H1 (cell line): ENCODE results near the gene ZNF775. TPM values are rescaled to one million over a fixed set of nuclear protein-coding genes. Genes with fewer than 3 reads are reported as not detected.
A peak's percentile ranks its signal among the peaks of the same experiment; 100 is the strongest.

Experiments
- CTCF ChIA-PET: fragments of 300-600 bp; sonication (Branson Sonifier 250); formaldehyde crosslinking; loops from one replicate; lab custom pipeline; 2021; ENCODE audit not compliant: partially characterized antibody; lab: Charles Lee
- POLR2A ChIA-PET: fragments of 300-600 bp; sonication (Branson Sonifier 250); formaldehyde crosslinking; loops from one replicate; lab custom pipeline; 2021; ENCODE audit warnings: inconsistent platforms; ENCODE audit not compliant: partially characterized antibody; lab: Charles Lee
- DNase-seq, 2 experiments: peaks; one replicate each; pipeline versions ENCODE4 v3.0.0 to v3.0.0-alpha.2; 2010 to 2022; ENCODE audit warnings: low spot score in 2 of 2, low read depth in 1 of 2, mixed read lengths in 1 of 2
- FAIRE-seq: peaks from 2 replicates; lab custom pipeline; 2011; peaks lifted over from hg19 to GRCh38; lab: Jason Lieb, UNC
- H2AFZ ChIP-seq: 2 replicates; pipeline ENCODE4 v1.8.1; 2012; ENCODE audit warnings: low read length, inconsistent platforms
- H2AK5ac ChIP-seq: 2 replicates; pipeline ENCODE4 v1.6.1; 2013; ENCODE audit warnings: low read depth, low read length
- H2BK120ac ChIP-seq: replicated peaks from 2 replicates; pipeline ENCODE3; 2013; ENCODE audit warnings: low read depth, low read length, inconsistent platforms
- H2BK12ac ChIP-seq: 2 replicates; pipeline ENCODE4 v1.6.1; 2013; ENCODE audit warnings: low read depth, low read length
- H2BK15ac ChIP-seq: 2 replicates; pipeline ENCODE4 v1.6.1; 2013; ENCODE audit warnings: low read length
- H2BK20ac ChIP-seq: 2 replicates; pipeline ENCODE4 v1.6.1; 2013; ENCODE audit warnings: low read length
- H2BK5ac ChIP-seq: 2 replicates; pipeline ENCODE4 v1.6.1; 2013; ENCODE audit warnings: low read depth, low read length
- H3K14ac ChIP-seq: 2 replicates; pipeline ENCODE4 v1.6.1; 2013; ENCODE audit warnings: inconsistent platforms; ENCODE audit not compliant: insufficient read length
- H3K18ac ChIP-seq: 2 replicates; pipeline ENCODE4 v1.6.1; 2013; ENCODE audit warnings: low read length; ENCODE audit errors: extremely low read depth
- H3K23ac ChIP-seq: 2 replicates; pipeline ENCODE4 v1.6.1; 2013; ENCODE audit warnings: inconsistent platforms; ENCODE audit not compliant: insufficient read length
- H3K23me2 ChIP-seq: 2 replicates; pipeline ENCODE4 v1.6.1; 2013; ENCODE audit warnings: low read depth, low read length
- H3K27ac ChIP-seq: 2 replicates; pipeline ENCODE4 v1.6.1; 2011; ENCODE audit warnings: low read depth, low read length, inconsistent platforms
- H3K27me3 ChIP-seq, 4 experiments: replicated peaks in 1 of 4; 1 replicate in 1 of 4; 2 replicates in 3 of 4; pipeline versions ENCODE4 v1.6.1 to v1.8.1; 2011 to 2013; ENCODE audit warnings: low read length in 3 of 4, mild to moderate bottlenecking in 3 of 4, inconsistent platforms in 2 of 4, mixed read lengths in 2 of 4, moderate library complexity in 1 of 4; ENCODE audit not compliant: control insufficient read depth in 3 of 4, insufficient read depth in 3 of 4; ENCODE audit errors: extremely low read depth in 1 of 4
- H3K36me3 ChIP-seq, 4 experiments: 2 replicates each; pipeline versions ENCODE4 v1.6.1 to v1.8.1; 2011 to 2013; ENCODE audit warnings: mild to moderate bottlenecking in 4 of 4, low read length in 3 of 4, moderate library complexity in 2 of 4, control low read depth in 1 of 4, inconsistent platforms in 1 of 4; ENCODE audit not compliant: insufficient read depth in 4 of 4, control insufficient read depth in 2 of 4
- H3K4ac ChIP-seq: replicated peaks from 2 replicates; pipeline ENCODE3; 2013; ENCODE audit warnings: low read length, low read depth, mixed read lengths, inconsistent platforms; ENCODE audit not compliant: insufficient read length
- H3K4me1 ChIP-seq, 4 experiments: replicated peaks in 1 of 4; 1 replicate in 1 of 4; 2 replicates in 3 of 4; pipeline versions ENCODE4 v1.6.1 to v1.8.1; 2011 to 2013; ENCODE audit warnings: low read length in 3 of 4, inconsistent platforms in 2 of 4, mixed read lengths in 1 of 4; ENCODE audit not compliant: insufficient read depth in 4 of 4, control insufficient read depth in 3 of 4
- H3K4me2 ChIP-seq, 2 experiments: 2 replicates each; pipeline versions ENCODE4 v1.6.1 to v1.8.1; 2011 to 2013; ENCODE audit warnings: low read depth in 2 of 2, low read length in 2 of 2, control low read depth in 1 of 2, inconsistent platforms in 1 of 2, mild to moderate bottlenecking in 1 of 2; ENCODE audit not compliant: insufficient read depth in 1 of 2
- H3K4me3 ChIP-seq, 4 experiments: fragments of 200-600, 300-600 bp in 1 of 4; sonication (generic), shearing (Covaris generic), sonication (Bioruptor Twin) in 1 of 4; 2 replicates each; pipeline versions ENCODE4 v1.5.1 to v1.8.1; 2011 to 2016; ENCODE audit warnings: low read length in 4 of 4, low read depth in 3 of 4, control low read depth in 2 of 4, inconsistent platforms in 2 of 4, mild to moderate bottlenecking in 2 of 4, mixed read lengths in 1 of 4, moderate library complexity in 1 of 4; ENCODE audit not compliant: insufficient read depth in 2 of 4; ENCODE audit errors: extremely low read depth in 1 of 4
- H3K56ac ChIP-seq: replicated peaks from 2 replicates; pipeline ENCODE3; 2013; ENCODE audit warnings: low read depth, mild to moderate bottlenecking, mixed read lengths, low read length, inconsistent platforms; ENCODE audit not compliant: insufficient read length
- H3K79me1 ChIP-seq: 2 replicates; pipeline ENCODE4 v1.6.1; 2013; ENCODE audit warnings: low read depth, low read length, control low read depth
- H3K79me2 ChIP-seq, 2 experiments: 2 replicates each; pipeline versions ENCODE4 v1.6.1 to v1.8.1; 2012 to 2013; ENCODE audit warnings: low read length in 2 of 2, mild to moderate bottlenecking in 2 of 2, inconsistent platforms in 1 of 2; ENCODE audit not compliant: insufficient read depth in 2 of 2, control insufficient read depth in 1 of 2
- H3K9ac ChIP-seq, 4 experiments: replicated peaks in 1 of 4; 1 replicate in 1 of 4; 2 replicates in 3 of 4; pipeline versions ENCODE4 v1.6.1 to v1.8.1; 2011 to 2013; ENCODE audit warnings: low read depth in 3 of 4, low read length in 3 of 4, control low read depth in 2 of 4, mild to moderate bottlenecking in 2 of 4, moderate library complexity in 2 of 4, inconsistent platforms in 1 of 4; ENCODE audit errors: extremely low read depth in 1 of 4
- H3K9me3 ChIP-seq, 2 experiments: 2 replicates each; pipeline versions ENCODE4 v1.6.1 to v1.8.1; 2012 to 2013; ENCODE audit warnings: mild to moderate bottlenecking in 2 of 2, moderate library complexity in 2 of 2, control low read depth in 1 of 2, inconsistent platforms in 1 of 2, low read depth in 1 of 2, low read length in 1 of 2, mixed read lengths in 1 of 2; ENCODE audit not compliant: insufficient read depth in 2 of 2
- H4K20me1 ChIP-seq, 2 experiments: replicated peaks in 1 of 2; 2 replicates each; pipeline versions ENCODE3 to v1.8.1; 2011 to 2013; ENCODE audit warnings: inconsistent platforms in 2 of 2, low read length in 2 of 2, mild to moderate bottlenecking in 1 of 2; ENCODE audit not compliant: insufficient read depth in 2 of 2, control insufficient read depth in 1 of 2
- H4K5ac ChIP-seq: 2 replicates; pipeline ENCODE4 v1.6.1; 2013; ENCODE audit warnings: low read length, low read depth, mixed read lengths, inconsistent platforms; ENCODE audit not compliant: insufficient read length
- H4K8ac ChIP-seq: 2 replicates; pipeline ENCODE4 v1.8.0; 2013; ENCODE audit warnings: mild to moderate bottlenecking, moderate library complexity, low read length, inconsistent platforms; ENCODE audit not compliant: insufficient read depth; ENCODE audit errors: extremely low read depth
- H4K91ac ChIP-seq: replicated peaks from 2 replicates; pipeline ENCODE3; 2013; ENCODE audit warnings: low read length, mixed read lengths, inconsistent platforms; ENCODE audit not compliant: insufficient read length
- MAFK ChIP-seq: IDR thresholded peaks from 2 replicates; pipeline ENCODE4 v1.6.1; 2012; ENCODE audit warnings: low read depth, mild to moderate bottlenecking, improper control_type of control experiment, low read length
- POLR2A ChIP-seq, 2 experiments: IDR thresholded peaks; 1 replicate in 1 of 2; 2 replicates in 1 of 2; pipeline ENCODE4 v1.6.1; 2011; ENCODE audit warnings: low read depth in 2 of 2, low read length in 2 of 2, mild to moderate bottlenecking in 2 of 2; ENCODE audit errors: control extremely low read depth in 1 of 2
- POLR2AphosphoS5 ChIP-seq: IDR thresholded peaks from 2 replicates; pipeline ENCODE4 v1.6.1; 2011; ENCODE audit warnings: low read depth, low read length
- WGBS, 2 experiments: shearing (Covaris generic) in 1 of 2; methylation state at CpG; one replicate each; pipeline versions ENCODE4 v1.1.6 to v1.1.7; 2013 to 2015; ENCODE audit warnings: low lambda C conversion rate in 2 of 2, mixed read lengths in 2 of 2, inconsistent platforms in 1 of 2, low coverage in 1 of 2, missing lambda C conversion rate in 1 of 2; ENCODE audit not compliant: insufficient replicate concordance in 2 of 2, insufficient coverage in 1 of 2, insufficient read length in 1 of 2; ENCODE audit errors: extremely low coverage in 1 of 2, missing lambda C conversion rate in 1 of 2; 5-methylcytosine and 5-hydroxymethylcytosine counted together
- polyA plus RNA-seq, 7 experiments: library from polyadenylated mRNA; depleted of rRNA in 3 of 7; stranded (reverse) in 5 of 7; unstranded in 2 of 7; fragments of >200 nt in 5 of 7; fragments of 200-250 nt in 2 of 7; gene quantifications; 1 replicate in 5 of 7; 2 replicates in 1 of 7; 4 replicates in 1 of 7; pipeline versions ENCODE4 v1.2.1 to v1.2.3, GENCODE V29; 2011 to 2013; ENCODE audit warnings: missing spikeins in 2 of 7, mixed read lengths in 2 of 7
- total RNA-seq: library from RNA; stranded (reverse); fragmentation: NEBNext Ultra II Directional; extraction: Animal tissue kit (Norgen Biotek cat#: 25700); gene quantifications from 2 replicates; pipeline ENCODE4 v1.2.1, GENCODE V29; 2021

Gene ZNF775
- total and polyA plus RNA-seq, 2 of the 8 experiments (the other 6 are each of a cell fraction or from before 2014, with no cell fraction given) = 13.6 to 21.5 TPM

- Histone ChIP-seq H3K79me1 (peaks cover 2% of the 10 kb centered on the region; the same call in 1 of the 2 replicates), H4K8ac (no peak overlapping the region), H3K23ac (no peak overlapping the region), H3K4me2 (no peak overlapping the region), H4K91ac (peak overlapping the region; percentile 51), H3K27ac (no peak overlapping the region), H2AFZ (no peak overlapping the region), H3K9me3 (no peaks in the 10 kb centered on the region), H3K14ac (no peak overlapping the region), H3K36me3 (peaks cover 2 to 16% (median 9%) of the 10 kb centered on the region in 4 experiments; a peak in 7 of 8 replicates), H2AK5ac (peak overlapping the region; percentile 95), H3K4me1 (peaks cover 22 to 54% (median 37%) of the 10 kb centered on the region in 4 experiments), H2BK5ac (no peak overlapping the region), H3K23me2 (no peaks in the 10 kb centered on the region), H3K79me2 (peaks cover 0 to 7% of the 10 kb centered on the region in 2 experiments; a peak in 1 of 4 replicates), H2BK15ac (peak overlapping the region; percentile 54; the same call in 1 of the 2 replicates), H2BK20ac (peak overlapping the region; percentile 13; the same call in 1 of the 2 replicates), H3K27me3 (0 out of 7 replicates have a peak, but pooled peaks cover 0 to 2% (median 0%) of the 10 kb centered on the region in 4 experiments), H4K5ac (peak overlapping the region; percentile 33), H3K56ac (no peak overlapping the region), H3K9ac (no peak overlapping the region), H3K4me3 (no peak overlapping the region), H4K20me1 (peaks cover 2 to 3% of the 10 kb centered on the region in 2 experiments), H3K4ac (no peak overlapping the region)
- ChIA-PET POLR2A (no interaction called here), CTCF (no interaction called here)
- WGBS, 2 experiments = 90% methylated on average over 18 of the region's 18 CpGs; no CpG with 5 or more reads in 1 of the 2 experiments
- DNase-seq (no peak), FAIRE-seq (no peak)
- TF ChIP-seq MAFK = no peak
- peak; percentile 19; the same call in 1 of the 2 replicates for TF ChIP-seq POLR2AphosphoS5
- peak in 1 of 2 experiments; percentile 6; a peak in 1 of 3 replicates for TF ChIP-seq POLR2A (IDR thresholded peaks at IDR 0.05; ENCODE audit: control extremely low read depth in 1 of 2, low read depth in 2 of 2, low read length in 2 of 2)
- TF ChIP-seq, all 59 proteins: peak for 2
- Histone ChIP-seq H2BK120ac (no peak overlapping the region), H3K18ac (0 out of 2 replicates have a peak overlapping the region, but pooled peaks have one; percentile 2), H2BK12ac (peak overlapping the region; percentile 56; the same call in 1 of the 2 replicates)
These were observed 46.1 kb upstream of the ZNF775 start for GRCh38 chr7:150332852-150333635.
